SK-N-SH treated with all-trans-retinoic acid at 6 μM for 48 hours (cell line): Measurements from ENCODE around the gene LTK.

Experiments used
- CSRNP3 ChIP-seq: fragments of 250-450 bp; sonication (Bioruptor Pico); IDR thresholded peaks from 2 replicates; pipeline ENCODE4 v1.5.1; 2021; ENCODE audit warnings: mild to moderate bottlenecking, moderate library complexity
- POU6F1 ChIP-seq: fragments of 250-450 bp; sonication (Bioruptor Pico); IDR thresholded peaks from 2 replicates; pipeline ENCODE4 v1.8.0; 2021; ENCODE audit warnings: low read depth, mild to moderate bottlenecking, moderate library complexity, borderline replicate concordance
- RARB ChIP-seq: fragments of 250-450 bp; sonication (Bioruptor Pico); IDR thresholded peaks from 2 replicates; pipeline ENCODE4 v1.8.0; 2021; ENCODE audit warnings: mild to moderate bottlenecking, moderate library complexity
- ZFP3 ChIP-seq: fragments of 250-450 bp; sonication (Bioruptor Pico); IDR thresholded peaks from 2 replicates; pipeline ENCODE4 v1.5.0; 2020; ENCODE audit warnings: mild to moderate bottlenecking, moderate library complexity
- ZFP30 ChIP-seq: fragments of 450-650 bp; formaldehyde crosslinking; IDR thresholded peaks from 2 replicates; pipeline ENCODE4 v1.5.0; 2022; ENCODE audit warnings: mild to moderate bottlenecking, moderate library complexity
- TF ChIP-seq, protein P1 (sequence below): fragments of 250-450 bp; sonication (Bioruptor Pico); IDR thresholded peaks from 2 replicates; pipeline ENCODE4 v1.8.0; 2020; ENCODE audit warnings: mild to moderate bottlenecking, moderate library complexity, borderline replicate concordance
- TF ChIP-seq, protein P2 (sequence below): fragments of 250-450 bp; sonication (Bioruptor Pico); IDR thresholded peaks from 2 replicates; pipeline ENCODE4 v1.5.1; 2020; ENCODE audit warnings: low read depth, mild to moderate bottlenecking, moderate library complexity

GRCh38 chr15:41474941-41475340 is 38.7 kb downstream of the LTK start:
- TF ChIP-seq, protein P1, sequence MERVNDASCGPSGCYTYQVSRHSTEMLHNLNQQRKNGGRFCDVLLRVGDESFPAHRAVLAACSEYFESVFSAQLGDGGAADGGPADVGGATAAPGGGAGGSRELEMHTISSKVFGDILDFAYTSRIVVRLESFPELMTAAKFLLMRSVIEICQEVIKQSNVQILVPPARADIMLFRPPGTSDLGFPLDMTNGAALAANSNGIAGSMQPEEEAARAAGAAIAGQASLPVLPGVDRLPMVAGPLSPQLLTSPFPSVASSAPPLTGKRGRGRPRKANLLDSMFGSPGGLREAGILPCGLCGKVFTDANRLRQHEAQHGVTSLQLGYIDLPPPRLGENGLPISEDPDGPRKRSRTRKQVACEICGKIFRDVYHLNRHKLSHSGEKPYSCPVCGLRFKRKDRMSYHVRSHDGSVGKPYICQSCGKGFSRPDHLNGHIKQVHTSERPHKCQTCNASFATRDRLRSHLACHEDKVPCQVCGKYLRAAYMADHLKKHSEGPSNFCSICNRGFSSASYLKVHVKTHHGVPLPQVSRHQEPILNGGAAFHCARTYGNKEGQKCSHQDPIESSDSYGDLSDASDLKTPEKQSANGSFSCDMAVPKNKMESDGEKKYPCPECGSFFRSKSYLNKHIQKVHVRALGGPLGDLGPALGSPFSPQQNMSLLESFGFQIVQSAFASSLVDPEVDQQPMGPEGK = no peak
- TF ChIP-seq, protein P2, sequence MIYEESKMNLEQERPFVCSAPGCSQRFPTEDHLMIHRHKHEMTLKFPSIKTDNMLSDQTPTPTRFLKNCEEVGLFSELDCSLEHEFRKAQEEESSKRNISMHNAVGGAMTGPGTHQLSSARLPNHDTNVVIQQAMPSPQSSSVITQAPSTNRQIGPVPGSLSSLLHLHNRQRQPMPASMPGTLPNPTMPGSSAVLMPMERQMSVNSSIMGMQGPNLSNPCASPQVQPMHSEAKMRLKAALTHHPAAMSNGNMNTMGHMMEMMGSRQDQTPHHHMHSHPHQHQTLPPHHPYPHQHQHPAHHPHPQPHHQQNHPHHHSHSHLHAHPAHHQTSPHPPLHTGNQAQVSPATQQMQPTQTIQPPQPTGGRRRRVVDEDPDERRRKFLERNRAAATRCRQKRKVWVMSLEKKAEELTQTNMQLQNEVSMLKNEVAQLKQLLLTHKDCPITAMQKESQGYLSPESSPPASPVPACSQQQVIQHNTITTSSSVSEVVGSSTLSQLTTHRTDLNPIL = no peak
- no peak for TF ChIP-seq CSRNP3
- TF ChIP-seq RARB (CRISPR knock-in tag) = no peak
- no peak for TF ChIP-seq ZFP3 (CRISPR knock-in tag)
- no peak for TF ChIP-seq POU6F1 (CRISPR knock-in tag)
- no peak for TF ChIP-seq ZFP30 (CRISPR knock-in tag)
